OCI-LY3 (cell line): ENCODE data around the gene P2RX7.

Experiments used
- H2AFZ ChIP-seq: fragments of 200-600, 300-600 bp; shearing (Covaris generic); 2 replicates; pipeline ENCODE4 v1.6.0; 2014; ENCODE audit warnings: antibody characterized with exemption, low read depth, low read length
- H3K27ac ChIP-seq: fragments of 200-600, 300-600 bp; sonication (generic); 2 replicates; pipeline ENCODE4 v1.5.1; 2014; ENCODE audit warnings: mild to moderate bottlenecking, low read length, moderate library complexity, mixed read lengths
- H3K27me3 ChIP-seq: fragments of 200-600, 300-600 bp; sonication (generic); 2 replicates; pipeline ENCODE4 v1.6.1; 2014; ENCODE audit warnings: low read depth, low read length, mixed read lengths
- H3K36me3 ChIP-seq: fragments of 200-600, 300-600 bp; sonication (generic); replicated peaks from 2 replicates; pipeline ENCODE3; 2014; ENCODE audit warnings: low read depth, low read length, mixed read lengths
- H3K4me1 ChIP-seq: fragments of 300-600, 200-600 bp; sonication (generic); 2 replicates; pipeline ENCODE4 v1.6.1; 2014; ENCODE audit warnings: low read length, mixed read lengths
- H3K4me2 ChIP-seq: fragments of 200-600, 300-600 bp; sonication (generic); 2 replicates; pipeline ENCODE4 v1.6.1; 2014; ENCODE audit warnings: low read length, mixed read lengths
- H3K4me3 ChIP-seq: fragments of 300-600, 200-600 bp; sonication (generic); 2 replicates; pipeline ENCODE4 v1.5.1; 2014; ENCODE audit warnings: antibody characterized with exemption, mild to moderate bottlenecking, low read length, moderate library complexity
- H3K79me2 ChIP-seq: fragments of 300-600, 200-600 bp; shearing (Covaris generic); 2 replicates; pipeline ENCODE4 v1.6.1; 2014; ENCODE audit warnings: mild to moderate bottlenecking, low read length, mixed read lengths
- H3K9ac ChIP-seq: fragments of 300-600, 200-600 bp; shearing (Covaris generic); 2 replicates; pipeline ENCODE4 v1.6.0; 2014; ENCODE audit warnings: mild to moderate bottlenecking, low read length, moderate library complexity
- H3K9me3 ChIP-seq: fragments of 200-600, 300-600 bp; shearing (Covaris generic); 2 replicates; pipeline ENCODE4 v1.6.1; 2014; ENCODE audit warnings: low read length, mixed read lengths; ENCODE audit not compliant: insufficient read depth
- H4K20me1 ChIP-seq: fragments of 200-600, 300-600 bp; sonication (generic); 2 replicates; pipeline ENCODE4 v1.6.1; 2016; ENCODE audit warnings: low read length, mixed read lengths; ENCODE audit not compliant: insufficient read depth
- EZH2phosphoT487 ChIP-seq: fragments of 200-600 bp; shearing (Covaris generic); IDR thresholded peaks from 2 replicates; pipeline ENCODE4 v1.6.1; 2018; ENCODE audit warnings: antibody characterized with exemption, mixed run types, low read depth
- TF ChIP-seq, protein P1 (sequence below): fragments of 200-600, 300-600 bp; sonication (generic); IDR thresholded peaks from 2 replicates; pipeline ENCODE4 v1.5.1; 2014; ENCODE audit warnings: antibody characterized with exemption, low read length, low read depth

Gene P2RX7

GRCh38 chr12:121112496-121112895, 20.2 kb upstream of the P2RX7 start:
- TF ChIP-seq EZH2phosphoT487, result no peak
- TF ChIP-seq, protein P1, sequence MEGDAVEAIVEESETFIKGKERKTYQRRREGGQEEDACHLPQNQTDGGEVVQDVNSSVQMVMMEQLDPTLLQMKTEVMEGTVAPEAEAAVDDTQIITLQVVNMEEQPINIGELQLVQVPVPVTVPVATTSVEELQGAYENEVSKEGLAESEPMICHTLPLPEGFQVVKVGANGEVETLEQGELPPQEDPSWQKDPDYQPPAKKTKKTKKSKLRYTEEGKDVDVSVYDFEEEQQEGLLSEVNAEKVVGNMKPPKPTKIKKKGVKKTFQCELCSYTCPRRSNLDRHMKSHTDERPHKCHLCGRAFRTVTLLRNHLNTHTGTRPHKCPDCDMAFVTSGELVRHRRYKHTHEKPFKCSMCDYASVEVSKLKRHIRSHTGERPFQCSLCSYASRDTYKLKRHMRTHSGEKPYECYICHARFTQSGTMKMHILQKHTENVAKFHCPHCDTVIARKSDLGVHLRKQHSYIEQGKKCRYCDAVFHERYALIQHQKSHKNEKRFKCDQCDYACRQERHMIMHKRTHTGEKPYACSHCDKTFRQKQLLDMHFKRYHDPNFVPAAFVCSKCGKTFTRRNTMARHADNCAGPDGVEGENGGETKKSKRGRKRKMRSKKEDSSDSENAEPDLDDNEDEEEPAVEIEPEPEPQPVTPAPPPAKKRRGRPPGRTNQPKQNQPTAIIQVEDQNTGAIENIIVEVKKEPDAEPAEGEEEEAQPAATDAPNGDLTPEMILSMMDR, result no peak
- H3K9ac ChIP-seq, result no peak overlapping the region
- H3K27ac ChIP-seq, result no peak overlapping the region
- H3K4me1 ChIP-seq, result peaks cover 5% of the 10 kb centered on the region; the same call in 1 of the 2 replicates
- H3K36me3 ChIP-seq, result no peaks in the 10 kb centered on the region
- no peak overlapping the region for H3K4me2 ChIP-seq
- no peaks in the 10 kb centered on the region for H4K20me1 ChIP-seq
- H3K4me3 ChIP-seq, result no peak overlapping the region
- no peaks in the 10 kb centered on the region for H3K9me3 ChIP-seq
- H3K79me2 ChIP-seq, result no peaks in the 10 kb centered on the region
- H3K27me3 ChIP-seq, result peaks cover 3% of the 10 kb centered on the region; the same call in 1 of the 2 replicates
- no peak overlapping the region for H2AFZ ChIP-seq

DNA sequence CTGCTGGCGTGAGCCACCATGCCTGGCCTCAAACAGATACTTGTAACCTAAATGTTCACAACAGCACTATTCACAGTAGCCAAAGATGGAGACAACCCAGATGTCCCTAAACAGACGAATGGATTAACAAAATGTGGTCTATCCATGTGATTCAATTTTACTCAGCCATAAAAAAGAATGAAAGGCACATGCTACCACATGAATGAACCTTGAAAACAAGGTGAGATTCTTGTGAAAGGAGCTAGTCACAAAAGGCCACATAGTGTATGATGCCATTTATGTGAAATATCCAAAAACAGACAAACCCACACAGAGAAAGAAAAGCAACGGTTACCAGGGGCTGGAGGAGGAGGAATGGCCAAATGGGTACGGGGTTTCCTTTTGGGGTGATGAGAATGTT, 19.6 kb upstream of the P2RX7 start:
- TF ChIP-seq EZH2phosphoT487, result no peak
- TF ChIP-seq, protein P1, result no peak
- H3K4me2 ChIP-seq, result no peak overlapping the region
- no peak overlapping the region for H3K4me3 ChIP-seq

DNA sequence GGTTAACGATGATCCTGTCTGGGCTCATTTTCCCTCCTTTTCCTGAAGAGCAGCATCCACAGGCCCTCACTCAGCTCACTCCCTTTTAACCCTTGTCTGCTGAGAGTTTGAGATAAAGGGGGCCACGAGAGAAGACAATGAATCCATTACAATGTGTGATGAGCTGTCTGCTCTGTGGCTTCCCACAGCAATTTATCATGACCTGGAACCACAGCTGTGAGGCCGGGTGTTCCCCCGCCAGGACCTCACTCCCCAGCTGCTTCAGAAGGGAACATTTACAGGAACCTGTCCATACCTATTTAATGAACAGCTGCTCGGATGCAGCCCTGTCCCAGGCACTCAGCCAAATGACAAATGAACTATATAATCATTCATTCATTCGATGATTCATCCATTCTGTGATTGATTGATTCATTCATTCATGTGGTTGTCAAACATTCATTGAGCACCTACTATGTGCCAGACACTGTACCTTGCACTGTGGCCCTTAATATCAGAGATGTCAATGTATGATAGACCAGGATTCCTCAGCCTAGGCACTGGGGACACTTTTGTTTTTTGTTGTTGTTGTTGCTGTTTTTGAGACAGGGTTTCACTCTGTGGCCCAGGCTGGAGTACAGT, 18.5 kb upstream of the P2RX7 start:
- TF ChIP-seq, protein P1, result no peak
- H3K27ac ChIP-seq, result no peak overlapping the region
- no peaks in the 10 kb centered on the region for H3K9me3 ChIP-seq
- peaks cover 3% of the 10 kb centered on the region; the same call in 1 of the 2 replicates for H3K27me3 ChIP-seq
- H3K9ac ChIP-seq, result no peak overlapping the region
- no peaks in the 10 kb centered on the region for H3K36me3 ChIP-seq
- no peak overlapping the region for H3K4me2 ChIP-seq
- no peaks in the 10 kb centered on the region for H4K20me1 ChIP-seq
- H3K4me3 ChIP-seq, result no peak overlapping the region
- H3K79me2 ChIP-seq, result no peaks in the 10 kb centered on the region
- no peak overlapping the region for H2AFZ ChIP-seq
- H3K4me1 ChIP-seq, result peaks cover 5% of the 10 kb centered on the region; the same call in 1 of the 2 replicates

More for the DNA sequence above, 19.6 kb upstream of the P2RX7 start:
- Histone ChIP-seq H3K27me3 (peaks cover 3% of the 10 kb centered on the region; the same call in 1 of the 2 replicates), H3K27ac (no peak overlapping the region), H3K9me3 (no peaks in the 10 kb centered on the region), H3K36me3 (no peaks in the 10 kb centered on the region), H2AFZ (no peak overlapping the region), H4K20me1 (no peaks in the 10 kb centered on the region), H3K9ac (no peak overlapping the region), H3K4me1 (peaks cover 5% of the 10 kb centered on the region; the same call in 1 of the 2 replicates), H3K79me2 (no peaks in the 10 kb centered on the region)

DNA sequence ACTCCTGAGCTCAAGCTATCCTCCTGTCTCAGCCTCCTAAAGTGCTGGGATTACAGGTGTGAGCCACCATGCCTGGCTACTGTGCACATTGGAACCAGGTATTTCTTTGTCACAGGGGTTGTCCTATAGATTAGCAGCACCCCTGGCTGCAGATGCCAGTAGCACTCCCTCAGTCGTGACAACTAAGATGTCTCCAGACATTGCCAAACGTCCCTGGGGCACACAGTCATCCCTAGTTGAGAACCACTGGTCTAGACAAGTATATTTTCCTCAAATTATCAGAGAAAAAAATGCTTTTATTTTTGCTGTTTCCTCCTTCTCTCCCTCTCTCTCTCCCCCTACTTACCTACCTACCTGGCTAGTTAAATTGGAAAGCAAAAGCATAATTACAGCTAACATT, 17.9 kb upstream of the P2RX7 start:
- H3K79me2 ChIP-seq, result no peaks in the 10 kb centered on the region
- no peaks in the 10 kb centered on the region for H3K9me3 ChIP-seq
- no peaks in the 10 kb centered on the region for H4K20me1 ChIP-seq
- no peak overlapping the region for H3K4me2 ChIP-seq
- H3K4me3 ChIP-seq, result no peak overlapping the region
- peaks cover 4% of the 10 kb centered on the region; the same call in 1 of the 2 replicates for H3K4me1 ChIP-seq
- no peak overlapping the region for H3K9ac ChIP-seq
- no peak for TF ChIP-seq EZH2phosphoT487
- TF ChIP-seq, protein P1, result no peak
- no peak overlapping the region for H2AFZ ChIP-seq
- H3K27me3 ChIP-seq, result peaks cover 3% of the 10 kb centered on the region; the same call in 1 of the 2 replicates
- no peaks in the 10 kb centered on the region for H3K36me3 ChIP-seq
- no peak overlapping the region for H3K27ac ChIP-seq
